NB4 (cell line): ENCODE results near the gene CKLF.

Experiments used
- TF ChIP-seq, protein P1 (sequence below): IDR thresholded peaks from 2 replicates; pipeline ENCODE4 v1.6.1; 2011; ENCODE audit warnings: low read depth, low read length
- TF ChIP-seq, protein P2 (sequence below): IDR thresholded peaks from one replicate; pipeline ENCODE4 v1.5.1; 2012; ENCODE audit warnings: low read depth, low read length

DNA sequence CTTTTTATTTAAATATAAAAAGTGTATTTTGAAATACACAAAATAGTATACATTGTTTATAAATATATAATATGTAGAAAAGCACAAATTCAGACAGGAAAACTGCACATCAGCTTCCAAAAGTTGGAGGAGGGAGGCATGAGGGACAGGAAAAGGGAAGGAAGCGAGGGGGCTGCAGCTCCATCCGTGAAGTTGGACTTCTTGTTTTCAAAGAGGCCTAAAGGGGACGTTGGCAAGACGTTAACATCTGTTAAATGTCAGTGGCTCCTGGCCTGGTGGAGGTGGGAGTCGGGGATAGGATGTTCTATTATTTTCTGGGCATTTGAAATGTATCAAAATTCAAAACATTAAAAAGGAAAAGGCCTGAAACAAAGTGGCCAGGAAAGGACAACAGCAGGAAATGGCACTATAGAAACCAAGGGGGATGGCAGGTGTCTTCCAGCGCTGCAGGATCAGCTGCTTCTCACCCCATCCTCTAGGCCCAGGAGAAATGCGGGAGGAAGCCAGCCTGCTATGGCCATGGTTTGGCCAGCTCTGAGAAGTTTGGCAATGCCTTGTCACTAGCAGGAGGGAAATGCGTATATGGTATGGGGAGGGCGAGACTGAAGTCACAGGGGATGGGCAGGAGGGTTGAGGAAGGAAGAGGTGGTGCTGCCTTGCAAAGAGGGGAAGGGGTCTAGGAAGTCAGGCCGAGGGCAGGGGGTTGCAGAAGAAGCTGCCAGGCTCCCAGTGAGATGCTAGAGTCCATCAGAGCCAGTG is 33.3 kb downstream of the CKLF start:
- TF ChIP-seq, protein P1, sequence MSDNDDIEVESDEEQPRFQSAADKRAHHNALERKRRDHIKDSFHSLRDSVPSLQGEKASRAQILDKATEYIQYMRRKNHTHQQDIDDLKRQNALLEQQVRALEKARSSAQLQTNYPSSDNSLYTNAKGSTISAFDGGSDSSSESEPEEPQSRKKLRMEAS, result no peak
- TF ChIP-seq, protein P2, sequence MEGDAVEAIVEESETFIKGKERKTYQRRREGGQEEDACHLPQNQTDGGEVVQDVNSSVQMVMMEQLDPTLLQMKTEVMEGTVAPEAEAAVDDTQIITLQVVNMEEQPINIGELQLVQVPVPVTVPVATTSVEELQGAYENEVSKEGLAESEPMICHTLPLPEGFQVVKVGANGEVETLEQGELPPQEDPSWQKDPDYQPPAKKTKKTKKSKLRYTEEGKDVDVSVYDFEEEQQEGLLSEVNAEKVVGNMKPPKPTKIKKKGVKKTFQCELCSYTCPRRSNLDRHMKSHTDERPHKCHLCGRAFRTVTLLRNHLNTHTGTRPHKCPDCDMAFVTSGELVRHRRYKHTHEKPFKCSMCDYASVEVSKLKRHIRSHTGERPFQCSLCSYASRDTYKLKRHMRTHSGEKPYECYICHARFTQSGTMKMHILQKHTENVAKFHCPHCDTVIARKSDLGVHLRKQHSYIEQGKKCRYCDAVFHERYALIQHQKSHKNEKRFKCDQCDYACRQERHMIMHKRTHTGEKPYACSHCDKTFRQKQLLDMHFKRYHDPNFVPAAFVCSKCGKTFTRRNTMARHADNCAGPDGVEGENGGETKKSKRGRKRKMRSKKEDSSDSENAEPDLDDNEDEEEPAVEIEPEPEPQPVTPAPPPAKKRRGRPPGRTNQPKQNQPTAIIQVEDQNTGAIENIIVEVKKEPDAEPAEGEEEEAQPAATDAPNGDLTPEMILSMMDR, result no peak
